Measurements from ENCODE around the gene RPS27.
"Not testable (repeated sequence)": the region's sequence is repeated elsewhere in the genome, so short reads cannot be mapped to it uniquely, and the experiment has no call there.

RPS27 gene

GRCh38 chr1:154012129-154012528 is 21.6 kb downstream of the RPS27 start:
- no peaks in the 10 kb centered on the region for H3F3A ChIP-seq (ENCODE audit: insufficient read depth, low read length)
- no peaks in the 10 kb centered on the region for H4K20me1 ChIP-seq (ENCODE audit: insufficient read depth, low read length)
- H3K36me3 ChIP-seq (replicated peaks; ENCODE audit: insufficient read depth, low read length): no peaks in the 10 kb centered on the region
- no peak overlapping the region for H3K4me2 ChIP-seq (ENCODE audit: low read depth, low read length)
- H2AFZ ChIP-seq (ENCODE audit: low read length): no peak overlapping the region
- H3K9ac ChIP-seq (ENCODE audit: low read length): no peak overlapping the region
- H3K27ac ChIP-seq (ENCODE audit: low read length): no peak overlapping the region
- H3K4me3 ChIP-seq (ENCODE audit: low read length): no peak overlapping the region
- no peaks in the 10 kb centered on the region for H3K27me3 ChIP-seq (replicated peaks; ENCODE audit: insufficient read depth, low read length)
- H3K9me3 ChIP-seq (replicated peaks; ENCODE audit: insufficient read depth, low read length): no peaks in the 10 kb centered on the region
- no peaks in the 10 kb centered on the region for H3K79me2 ChIP-seq (ENCODE audit: low read length)
- no peaks in the 10 kb centered on the region for H3K4me1 ChIP-seq (ENCODE audit: low read length)
- no peak for DNase-seq
- H3K9me2 ChIP-seq (replicated peaks; ENCODE audit: insufficient read depth, low read length): no peaks in the 10 kb centered on the region
- TF ChIP-seq EZH2 (optimal IDR thresholded peaks at IDR 0.05; ENCODE audit: low read depth, low read length): no peak
- TF ChIP-seq EZH2phosphoT487 (IDR thresholded peaks at IDR 0.05; ENCODE audit: low read length): no peak
- no peak for TF ChIP-seq CTCF (IDR thresholded peaks at IDR 0.05; ENCODE audit: low read length)

GRCh38 chr1:154012543-154012942 is 22.0 kb downstream of the RPS27 start:
- H3K4me2 ChIP-seq (ENCODE audit: low read depth, low read length); H3K9me2 ChIP-seq (replicated peaks; ENCODE audit: insufficient read depth, low read length); H4K20me1 ChIP-seq (ENCODE audit: insufficient read depth, low read length); H3K4me3 ChIP-seq (ENCODE audit: low read length); H3K9ac ChIP-seq (ENCODE audit: low read length); H3F3A ChIP-seq (ENCODE audit: insufficient read depth, low read length); H3K79me2 ChIP-seq (ENCODE audit: low read length); H2AFZ ChIP-seq (ENCODE audit: low read length); H3K36me3 ChIP-seq (replicated peaks; ENCODE audit: insufficient read depth, low read length); H3K27me3 ChIP-seq (replicated peaks; ENCODE audit: insufficient read depth, low read length); DNase-seq; H3K9me3 ChIP-seq (replicated peaks; ENCODE audit: insufficient read depth, low read length); H3K27ac ChIP-seq (ENCODE audit: low read length); H3K4me1 ChIP-seq (ENCODE audit: low read length): not testable (repeated sequence)

GRCh38 chr1:154014154-154014907 is 23.8 kb downstream of the RPS27 start:
- Histone ChIP-seq H3K4me3 (ENCODE audit: low read length) (no peak overlapping the region), H3F3A (ENCODE audit: insufficient read depth, low read length) (no peaks in the 10 kb centered on the region), H3K36me3 (replicated peaks; ENCODE audit: insufficient read depth, low read length) (no peaks in the 10 kb centered on the region), H3K9ac (ENCODE audit: low read length) (no peak overlapping the region), H3K79me2 (ENCODE audit: low read length) (no peaks in the 10 kb centered on the region), H3K27me3 (replicated peaks; ENCODE audit: insufficient read depth, low read length) (no peaks in the 10 kb centered on the region), H3K4me1 (ENCODE audit: low read length) (no peaks in the 10 kb centered on the region), H2AFZ (ENCODE audit: low read length) (no peak overlapping the region; the same call in 1 of the 2 replicates), H4K20me1 (ENCODE audit: insufficient read depth, low read length) (no peaks in the 10 kb centered on the region), H3K4me2 (ENCODE audit: low read depth, low read length) (no peak overlapping the region), H3K9me2 (replicated peaks; ENCODE audit: insufficient read depth, low read length) (no peaks in the 10 kb centered on the region), H3K27ac (ENCODE audit: low read length) (no peak overlapping the region), H3K9me3 (replicated peaks; ENCODE audit: insufficient read depth, low read length) (no peaks in the 10 kb centered on the region)
- no peak for DNase-seq
- TF ChIP-seq EZH2phosphoT487 (IDR thresholded peaks at IDR 0.05; ENCODE audit: low read length) (no peak), EZH2 (optimal IDR thresholded peaks at IDR 0.05; ENCODE audit: low read depth, low read length) (no peak), CTCF (IDR thresholded peaks at IDR 0.05; ENCODE audit: low read length) (no peak)

GRCh38 chr1:154019269-154019668 is 28.7 kb downstream of the RPS27 start:
- no peaks in the 10 kb centered on the region for H3K9me3 ChIP-seq (replicated peaks; ENCODE audit: insufficient read depth, low read length)
- H3F3A ChIP-seq (ENCODE audit: insufficient read depth, low read length): no peaks in the 10 kb centered on the region
- DNase-seq: no peak
- H3K9ac ChIP-seq (ENCODE audit: low read length): no peak overlapping the region
- H4K20me1 ChIP-seq (ENCODE audit: insufficient read depth, low read length): no peaks in the 10 kb centered on the region
- no peaks in the 10 kb centered on the region for H3K79me2 ChIP-seq (ENCODE audit: low read length)
- TF ChIP-seq EZH2 (optimal IDR thresholded peaks at IDR 0.05; ENCODE audit: low read depth, low read length) (no peak), EZH2phosphoT487 (IDR thresholded peaks at IDR 0.05; ENCODE audit: low read length) (no peak), CTCF (IDR thresholded peaks at IDR 0.05; ENCODE audit: low read length) (no peak)
- no peaks in the 10 kb centered on the region for H3K27me3 ChIP-seq (replicated peaks; ENCODE audit: insufficient read depth, low read length)
- H3K27ac ChIP-seq (ENCODE audit: low read length): no peak overlapping the region
- H3K4me3 ChIP-seq (ENCODE audit: low read length): no peak overlapping the region
- no peaks in the 10 kb centered on the region for H3K36me3 ChIP-seq (replicated peaks; ENCODE audit: insufficient read depth, low read length)
- H3K4me1 ChIP-seq (ENCODE audit: low read length): no peaks in the 10 kb centered on the region
- H2AFZ ChIP-seq (ENCODE audit: low read length): no peak overlapping the region
- no peaks in the 10 kb centered on the region for H3K9me2 ChIP-seq (replicated peaks; ENCODE audit: insufficient read depth, low read length)
- no peak overlapping the region for H3K4me2 ChIP-seq (ENCODE audit: low read depth, low read length)

All from MM.1S (cell line).